Stimulated activated CD4-positive, alpha-beta T cell treated with anti-CD3 and anti-CD28 coated beads, Interleukin-1b, Interleukin-23, amount 100 ng/mL, for 1 hour (primary cell): ENCODE data around the gene ZNF383.
A peak's percentile ranks its signal among the peaks of the same experiment; 100 is the strongest.
"Not testable (repeated sequence)": the region's sequence is repeated elsewhere in the genome, so short reads cannot be mapped to it uniquely, and the experiment has no call there.

Source experiments
- DNase-seq, 2 donors: peaks; one replicate each; pipeline ENCODE4 v3.0.0-alpha.2; 2020; ENCODE audit warnings: low read depth in 2 of 2

ZNF383 gene

GRCh38 chr19:37217775-37218591 is at the start of gene ZNF383:
Gene ZNF383 (plus strand): TSS chr19:37218214. CDS start chr19:37230454, 12,240 bp downstream.
- peak; percentile 53 to 61 for DNase-seq

GRCh38 chr19:37172368-37173366 is 45.3 kb upstream of the ZNF383 start, which contains the start of gene ZNF585A:
Gene ZNF585A (minus strand): TSS chr19:37172695. CDS start chr19:37169910, 2,785 bp downstream.
- DNase-seq: peak; percentile 62 to 81

GRCh38 chr19:37186071-37186470 is 31.9 kb upstream of the ZNF383 start:
- not testable (repeated sequence) for DNase-seq

GRCh38 chr19:37195248-37195647 is 22.8 kb upstream of the ZNF383 start:
- DNase-seq: not testable (repeated sequence)

GRCh38 chr19:37197115-37197514 is 20.9 kb upstream of the ZNF383 start:
- not testable (repeated sequence) for DNase-seq

GRCh38 chr19:37197768-37198167 is 20.2 kb upstream of the ZNF383 start:
- DNase-seq: no peak

GRCh38 chr19:37217480-37217774 is 587 bp upstream of the ZNF383 start:
- DNase-seq: no peak

- no peak for DNase-seq
Measured at GRCh38 chr19:37218592-37218935, 550 bp downstream of the ZNF383 start.

GRCh38 chr19:37220383-37220782 is 2.4 kb downstream of the ZNF383 start:
- no peak for DNase-seq

GRCh38 chr19:37221136-37221535 is 3.1 kb downstream of the ZNF383 start:
- DNase-seq: no peak

- no peak for DNase-seq
Measured at GRCh38 chr19:37226248-37226647, 8.2 kb downstream of the ZNF383 start.

GRCh38 chr19:37227996-37228395 is 10.0 kb downstream of the ZNF383 start:
- DNase-seq: no peak

GRCh38 chr19:37243206-37243632 is 25.2 kb downstream of the ZNF383 start:
- DNase-seq: no peak

- DNase-seq: no peak
Measured at GRCh38 chr19:37251308-37252229, 33.6 kb downstream of the ZNF383 start.

GRCh38 chr19:37263028-37263427 is 45.0 kb downstream of the ZNF383 start:
- not testable (repeated sequence) for DNase-seq

GRCh38 chr19:37267005-37267404 is 49.0 kb downstream of the ZNF383 start:
- DNase-seq: not testable (repeated sequence)

- DNase-seq: not testable (repeated sequence)
Measured at GRCh38 chr19:37267755-37268154, 49.7 kb downstream of the ZNF383 start.

- not testable (repeated sequence) for DNase-seq
Measured at GRCh38 chr19:37280656-37281055, 62.6 kb downstream of the ZNF383 start.

- not testable (repeated sequence) for DNase-seq
Measured at GRCh38 chr19:37284020-37284419, 66.0 kb downstream of the ZNF383 start.

- not testable (repeated sequence) for DNase-seq
Measured at GRCh38 chr19:37289229-37289628, 71.2 kb downstream of the ZNF383 start.
